Calu3 (cell line): ENCODE results near the gene PVALEF. TPM values are rescaled to one million over a fixed set of nuclear protein-coding genes. Genes with fewer than 3 reads are reported as not detected.

ENCODE experiments used
- BruUV-seq: library from RNA; stranded (reverse); fragments of 400-500 nt; replicated peaks from 2 replicates; lab custom pipeline; 2021; lab: Mats Ljungman, UMichigan
- CTCF ChIA-PET: fragments of 300-600 bp; sonication (Branson Sonifier 250); formaldehyde crosslinking; loops from one replicate; lab custom pipeline; 2022; ENCODE audit warnings: antibody characterized with exemption; lab: Charles Lee
- DNase-seq: peaks from one replicate; pipeline ENCODE4 v3.0.0; 2022
- H3K27ac Mint-ChIP-seq: one replicate; pipeline ENCODE4 v1.8.0; 2022; ENCODE audit warnings: mixed read lengths; ENCODE audit not compliant: unreplicated experiment
- H3K27me3 Mint-ChIP-seq: one replicate; pipeline ENCODE4 v1.8.0; 2022; ENCODE audit warnings: mixed read lengths; ENCODE audit not compliant: unreplicated experiment
- H3K36me3 Mint-ChIP-seq: one replicate; pipeline ENCODE4 v1.8.0; 2022; ENCODE audit warnings: mild to moderate bottlenecking, moderate library complexity, mixed read lengths; ENCODE audit not compliant: insufficient read depth, unreplicated experiment
- H3K4me1 Mint-ChIP-seq: one replicate; pipeline ENCODE4 v1.8.0; 2022; ENCODE audit warnings: mild to moderate bottlenecking, low read depth, mixed read lengths; ENCODE audit not compliant: unreplicated experiment
- H3K4me3 Mint-ChIP-seq: one replicate; pipeline ENCODE4 v1.8.0; 2022; ENCODE audit warnings: mild to moderate bottlenecking, low read depth, moderate library complexity, mixed read lengths; ENCODE audit not compliant: unreplicated experiment
- H3K9me3 Mint-ChIP-seq: one replicate; pipeline ENCODE4 v1.8.0; 2022; ENCODE audit warnings: low read depth, mixed read lengths; ENCODE audit not compliant: unreplicated experiment
- intact Hi-C: fragments of 100-400 bp; cut with micrococcal nuclease; formaldehyde crosslinking; loops from one replicate; pipeline ENCODE4 v1.10.0; 2022; ENCODE audit not compliant: unreplicated experiment
- total RNA-seq: library from RNA; stranded (reverse); gene quantifications from 2 replicates; pipeline ENCODE4 v1.2.3, GENCODE V29; 2022
- TF ChIP-seq, protein P1 (sequence below): fragments of 200-600 bp; IDR thresholded peaks from one replicate; pipeline ENCODE4 v1.8.0; 2022; ENCODE audit warnings: antibody characterized with exemption; ENCODE audit not compliant: unreplicated experiment

Gene PVALEF
- total RNA-seq, 1 experiment from 2014 or later = not detected

DNA sequence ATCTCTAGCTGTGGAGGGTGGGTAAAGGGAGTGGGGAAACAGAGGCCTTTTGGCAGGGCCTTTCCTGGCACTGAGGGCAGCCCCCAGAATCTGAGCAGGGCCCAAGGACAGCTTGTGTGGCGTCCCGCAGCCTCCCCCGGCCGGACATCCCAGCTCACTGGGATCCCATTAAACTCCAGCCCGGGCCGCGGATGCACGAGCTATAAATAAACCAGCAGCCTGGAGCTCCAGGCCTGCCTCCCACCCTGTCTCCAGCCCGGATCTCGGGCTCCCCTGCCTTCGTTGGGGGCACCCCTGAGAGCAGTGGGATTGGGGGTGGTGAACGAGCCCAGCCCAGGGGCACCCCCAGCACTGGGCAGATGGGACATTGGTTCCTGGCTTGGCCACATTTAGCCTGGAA is 14.6 kb downstream of the PVALEF start:
- CTCF ChIA-PET = no interaction called here
- no peaks in the 10 kb centered on the region for H3K9me3 Mint-ChIP-seq
- no peak for DNase-seq
- no peak overlapping the region for H3K4me3 Mint-ChIP-seq
- peaks cover 14% of the 10 kb centered on the region for H3K36me3 Mint-ChIP-seq
- H3K4me1 Mint-ChIP-seq = no peaks in the 10 kb centered on the region
- BruUV-seq = no TSS peak
- H3K27me3 Mint-ChIP-seq = peaks cover 26% of the 10 kb centered on the region
- TF ChIP-seq, protein P1, sequence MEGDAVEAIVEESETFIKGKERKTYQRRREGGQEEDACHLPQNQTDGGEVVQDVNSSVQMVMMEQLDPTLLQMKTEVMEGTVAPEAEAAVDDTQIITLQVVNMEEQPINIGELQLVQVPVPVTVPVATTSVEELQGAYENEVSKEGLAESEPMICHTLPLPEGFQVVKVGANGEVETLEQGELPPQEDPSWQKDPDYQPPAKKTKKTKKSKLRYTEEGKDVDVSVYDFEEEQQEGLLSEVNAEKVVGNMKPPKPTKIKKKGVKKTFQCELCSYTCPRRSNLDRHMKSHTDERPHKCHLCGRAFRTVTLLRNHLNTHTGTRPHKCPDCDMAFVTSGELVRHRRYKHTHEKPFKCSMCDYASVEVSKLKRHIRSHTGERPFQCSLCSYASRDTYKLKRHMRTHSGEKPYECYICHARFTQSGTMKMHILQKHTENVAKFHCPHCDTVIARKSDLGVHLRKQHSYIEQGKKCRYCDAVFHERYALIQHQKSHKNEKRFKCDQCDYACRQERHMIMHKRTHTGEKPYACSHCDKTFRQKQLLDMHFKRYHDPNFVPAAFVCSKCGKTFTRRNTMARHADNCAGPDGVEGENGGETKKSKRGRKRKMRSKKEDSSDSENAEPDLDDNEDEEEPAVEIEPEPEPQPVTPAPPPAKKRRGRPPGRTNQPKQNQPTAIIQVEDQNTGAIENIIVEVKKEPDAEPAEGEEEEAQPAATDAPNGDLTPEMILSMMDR = no peak
- H3K27ac Mint-ChIP-seq = no peak overlapping the region
- intact Hi-C loops = no loop called here

DNA sequence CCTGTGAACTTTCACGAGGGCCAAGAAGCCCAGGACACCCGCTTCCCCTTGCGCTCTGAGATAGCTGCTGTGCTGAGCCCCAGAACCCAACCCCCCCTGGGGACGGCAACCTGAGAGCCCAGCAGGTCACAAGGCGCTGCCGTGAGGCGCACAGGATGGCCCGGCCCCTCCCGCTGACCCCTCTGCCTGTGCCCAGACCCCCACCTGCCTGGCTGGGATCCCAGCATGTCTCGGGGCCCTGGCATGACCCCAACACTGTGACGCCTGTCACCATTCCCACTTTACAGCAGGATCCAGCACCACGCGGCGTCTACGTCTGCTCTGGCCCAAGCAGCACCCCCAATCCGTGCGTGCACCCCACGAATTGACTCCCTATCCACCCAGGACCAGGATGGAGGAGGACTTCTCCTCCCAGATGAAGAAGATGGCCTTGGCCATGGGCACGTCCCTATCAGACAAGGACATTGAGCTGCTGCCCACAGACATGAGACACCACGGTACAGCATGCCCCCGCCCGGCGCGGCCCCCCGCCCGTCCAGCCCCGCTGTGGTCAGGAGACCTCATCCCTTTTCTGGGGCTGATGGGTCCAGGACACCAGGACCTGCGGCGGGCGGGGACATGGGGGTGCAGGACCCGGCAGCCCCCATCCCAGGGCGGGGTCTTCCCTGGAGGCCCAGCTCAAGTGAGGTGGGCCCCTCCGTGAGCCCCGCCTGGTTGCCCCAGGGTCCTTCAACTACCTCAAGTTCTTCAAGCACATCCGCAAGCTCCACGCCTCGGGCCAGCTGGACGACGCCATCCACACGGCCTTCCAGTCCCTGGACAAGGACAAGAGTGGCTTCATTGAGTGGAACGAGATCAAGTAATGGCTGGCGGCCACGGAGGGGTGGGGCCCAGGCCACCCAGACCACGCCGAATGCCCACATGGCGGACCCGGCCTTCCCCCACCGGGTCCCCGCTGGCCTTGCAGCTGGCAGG is 15.8 kb downstream of the PVALEF start:
- Mint-ChIP-seq H3K27me3 (peaks cover 35% of the 10 kb centered on the region), H3K4me3 (no peak overlapping the region), H3K36me3 (peaks cover 14% of the 10 kb centered on the region), H3K9me3 (no peaks in the 10 kb centered on the region), H3K4me1 (no peaks in the 10 kb centered on the region), H3K27ac (no peak overlapping the region)
- CTCF ChIA-PET = no interaction called here
- no peak for DNase-seq
- TF ChIP-seq, protein P1 = no peak
- intact Hi-C loops = no loop called here
- BruUV-seq = no TSS peak

DNA sequence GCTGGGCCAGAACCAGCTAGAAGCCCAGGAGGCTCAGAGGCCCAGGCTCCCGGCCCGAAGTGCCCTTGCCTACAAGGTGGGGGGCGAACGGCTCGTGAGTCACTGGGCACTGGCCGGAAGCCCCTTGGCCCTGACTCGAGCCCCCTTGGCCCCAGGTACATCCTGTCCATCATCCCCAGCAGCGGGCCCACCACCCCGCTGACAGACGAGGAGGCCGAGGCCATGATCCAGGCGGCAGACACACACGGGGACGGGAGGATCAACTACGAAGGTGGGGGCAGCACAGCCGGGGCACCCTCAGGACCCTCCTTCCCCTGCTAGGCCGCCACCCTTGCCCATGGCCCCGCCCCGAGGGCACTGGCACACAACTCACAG is 16.5 kb downstream of the PVALEF start:
- TF ChIP-seq, protein P1 = no peak
- DNase-seq = no peak
- peaks cover 35% of the 10 kb centered on the region for H3K27me3 Mint-ChIP-seq
- intact Hi-C loops = no loop called here
- H3K27ac Mint-ChIP-seq = no peak overlapping the region
- no peak overlapping the region for H3K4me3 Mint-ChIP-seq
- no TSS peak for BruUV-seq
- no peaks in the 10 kb centered on the region for H3K9me3 Mint-ChIP-seq
- H3K36me3 Mint-ChIP-seq = peaks cover 14% of the 10 kb centered on the region
- H3K4me1 Mint-ChIP-seq = no peaks in the 10 kb centered on the region
- CTCF ChIA-PET = no interaction called here

- peaks cover 14% of the 10 kb centered on the region for H3K36me3 Mint-ChIP-seq
- no peaks in the 10 kb centered on the region for H3K4me1 Mint-ChIP-seq
These were observed 17.3 kb downstream of the PVALEF start for GRCh38 chr17:81182596-81182995.

More at GRCh38 chr17:81182596-81182995, 17.3 kb downstream of the PVALEF start:
- Mint-ChIP-seq H3K4me3 (no peak overlapping the region), H3K9me3 (no peaks in the 10 kb centered on the region), H3K27me3 (peaks cover 35% of the 10 kb centered on the region), H3K27ac (no peak overlapping the region)
- CTCF ChIA-PET = interaction anchor here (0.6 kb wide), 1 partner anchor 48 kb away, joined by 3 read pairs; no protein-coding TSS in a partner anchor
- TF ChIP-seq, protein P1 = no peak
- intact Hi-C loops = no loop called here
- BruUV-seq = no TSS peak
- no peak for DNase-seq
